ENCODE data around the gene TCTN1. TPM values are rescaled to one million over a fixed set of nuclear protein-coding genes. Genes with fewer than 3 reads are reported as not detected.

TCTN1 gene
- total and polyA plus RNA-seq, 2 of the 13 experiments (the other 11 are each of a cell fraction or from before 2014, with no cell fraction given): 13.6 to 16.0 TPM

DNA sequence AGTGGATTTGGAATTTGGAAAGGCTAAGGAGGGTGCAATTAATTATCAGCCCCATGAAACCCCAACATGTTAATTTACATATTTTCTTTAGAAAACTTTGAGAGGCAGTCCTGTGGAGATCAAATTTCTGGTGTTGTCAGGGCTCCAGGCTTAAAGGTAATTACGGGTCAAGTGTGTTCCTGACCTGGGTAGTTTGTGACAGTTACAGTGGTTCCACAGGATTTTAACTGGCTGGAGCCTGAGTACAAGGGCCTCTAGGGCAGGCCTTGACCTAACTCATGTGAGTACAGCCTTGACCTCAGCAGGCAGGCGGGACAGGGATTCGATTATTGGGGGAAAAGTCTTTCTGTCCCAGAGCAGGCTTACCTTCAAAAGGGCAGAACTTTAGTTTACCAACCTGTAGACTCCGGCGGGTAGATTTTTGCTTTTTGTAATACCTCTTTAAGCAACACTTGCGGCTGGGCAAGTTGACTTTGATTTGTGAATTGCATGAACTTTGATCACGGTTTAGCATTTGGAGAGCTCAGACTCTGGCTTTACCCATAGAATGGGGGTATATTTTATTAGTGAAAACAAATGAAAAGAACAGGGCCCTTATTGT, 22.4 kb upstream of the TCTN1 start (continued):
- TF ChIP-seq SRSF1 (optimal IDR thresholded peaks at IDR 0.05; ENCODE audit: low read depth, low read length) (no peak), ESRRA (CRISPR knock-in tag; IDR thresholded peaks at IDR 0.05; ENCODE audit: low read depth) (peak; percentile 91), NFE2L1 (CRISPR knock-in tag; IDR thresholded peaks at IDR 0.05; ENCODE audit: borderline replicate concordance) (no peak), ZNF737 (CRISPR knock-in tag; IDR thresholded peaks at IDR 0.05; ENCODE audit: borderline replicate concordance) (no peak), ZNF546 (CRISPR knock-in tag; conservative IDR thresholded peaks at IDR 0.05) (no peak), ZNF225 (CRISPR knock-in tag; IDR thresholded peaks at IDR 0.05) (no peak), ZNF605 (CRISPR knock-in tag; IDR thresholded peaks at IDR 0.05) (peak; percentile 44; the same call in 1 of the 2 replicates), STAG1 (CRISPR knock-in tag; IDR thresholded peaks at IDR 0.05) (no peak), NRL (CRISPR knock-in tag; IDR thresholded peaks at IDR 0.05; ENCODE audit: borderline replicate concordance) (no peak), NR1H2 (CRISPR knock-in tag; IDR thresholded peaks at IDR 0.05; ENCODE audit: borderline replicate concordance, low read depth) (peak; percentile 99), ZNF121 (CRISPR knock-in tag; IDR thresholded peaks at IDR 0.05) (no peak), SMARCC2 (IDR thresholded peaks at IDR 0.05) (no peak), MLLT10 (CRISPR knock-in tag; IDR thresholded peaks at IDR 0.05) (no peak), ZFP90 (CRISPR knock-in tag; IDR thresholded peaks at IDR 0.05; ENCODE audit: borderline replicate concordance) (no peak), ZNF598 (CRISPR knock-in tag; IDR thresholded peaks at IDR 0.05; ENCODE audit: borderline replicate concordance) (no peak), ATAD3A (CRISPR knock-in tag; IDR thresholded peaks at IDR 0.05) (no peak), LCORL (IDR thresholded peaks at IDR 0.05) (no peak), LCORL (CRISPR knock-in tag; IDR thresholded peaks at IDR 0.05) (peak; percentile 91; the same call in 1 of the 2 replicates), ZFP1 (CRISPR knock-in tag; IDR thresholded peaks at IDR 0.05) (no peak), SRY (CRISPR knock-in tag; IDR thresholded peaks at IDR 0.05) (no peak)
- TF ChIP-seq, protein P1, sequence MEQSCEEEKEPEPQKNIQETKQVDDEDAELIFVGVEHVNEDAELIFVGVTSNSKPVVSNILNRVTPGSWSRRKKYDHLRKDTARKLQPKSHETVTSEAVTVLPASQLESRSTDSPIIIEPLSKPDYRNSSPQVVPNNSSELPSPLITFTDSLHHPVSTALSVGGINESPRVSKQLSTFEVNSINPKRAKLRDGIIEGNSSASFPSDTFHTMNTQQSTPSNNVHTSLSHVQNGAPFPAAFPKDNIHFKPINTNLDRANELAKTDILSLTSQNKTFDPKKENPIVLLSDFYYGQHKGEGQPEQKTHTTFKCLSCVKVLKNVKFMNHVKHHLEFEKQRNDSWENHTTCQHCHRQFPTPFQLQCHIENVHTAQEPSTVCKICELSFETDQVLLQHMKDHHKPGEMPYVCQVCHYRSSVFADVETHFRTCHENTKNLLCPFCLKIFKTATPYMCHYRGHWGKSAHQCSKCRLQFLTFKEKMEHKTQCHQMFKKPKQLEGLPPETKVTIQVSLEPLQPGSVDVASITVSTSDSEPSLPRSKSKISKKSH (CRISPR knock-in tag; IDR thresholded peaks at IDR 0.05; ENCODE audit: borderline replicate concordance): no peak
- TF ChIP-seq, protein P2, sequence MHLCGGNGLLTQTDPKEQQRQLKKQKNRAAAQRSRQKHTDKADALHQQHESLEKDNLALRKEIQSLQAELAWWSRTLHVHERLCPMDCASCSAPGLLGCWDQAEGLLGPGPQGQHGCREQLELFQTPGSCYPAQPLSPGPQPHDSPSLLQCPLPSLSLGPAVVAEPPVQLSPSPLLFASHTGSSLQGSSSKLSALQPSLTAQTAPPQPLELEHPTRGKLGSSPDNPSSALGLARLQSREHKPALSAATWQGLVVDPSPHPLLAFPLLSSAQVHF (CRISPR knock-in tag; IDR thresholded peaks at IDR 0.05): no peak
- TF ChIP-seq, protein P3, sequence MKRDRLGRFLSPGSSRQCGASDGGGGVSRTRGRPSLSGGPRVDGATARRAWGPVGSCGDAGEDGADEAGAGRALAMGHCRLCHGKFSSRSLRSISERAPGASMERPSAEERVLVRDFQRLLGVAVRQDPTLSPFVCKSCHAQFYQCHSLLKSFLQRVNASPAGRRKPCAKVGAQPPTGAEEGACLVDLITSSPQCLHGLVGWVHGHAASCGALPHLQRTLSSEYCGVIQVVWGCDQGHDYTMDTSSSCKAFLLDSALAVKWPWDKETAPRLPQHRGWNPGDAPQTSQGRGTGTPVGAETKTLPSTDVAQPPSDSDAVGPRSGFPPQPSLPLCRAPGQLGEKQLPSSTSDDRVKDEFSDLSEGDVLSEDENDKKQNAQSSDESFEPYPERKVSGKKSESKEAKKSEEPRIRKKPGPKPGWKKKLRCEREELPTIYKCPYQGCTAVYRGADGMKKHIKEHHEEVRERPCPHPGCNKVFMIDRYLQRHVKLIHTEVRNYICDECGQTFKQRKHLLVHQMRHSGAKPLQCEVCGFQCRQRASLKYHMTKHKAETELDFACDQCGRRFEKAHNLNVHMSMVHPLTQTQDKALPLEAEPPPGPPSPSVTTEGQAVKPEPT (CRISPR knock-in tag; IDR thresholded peaks at IDR 0.05; ENCODE audit: low read depth): no peak
- TF ChIP-seq, protein P4, sequence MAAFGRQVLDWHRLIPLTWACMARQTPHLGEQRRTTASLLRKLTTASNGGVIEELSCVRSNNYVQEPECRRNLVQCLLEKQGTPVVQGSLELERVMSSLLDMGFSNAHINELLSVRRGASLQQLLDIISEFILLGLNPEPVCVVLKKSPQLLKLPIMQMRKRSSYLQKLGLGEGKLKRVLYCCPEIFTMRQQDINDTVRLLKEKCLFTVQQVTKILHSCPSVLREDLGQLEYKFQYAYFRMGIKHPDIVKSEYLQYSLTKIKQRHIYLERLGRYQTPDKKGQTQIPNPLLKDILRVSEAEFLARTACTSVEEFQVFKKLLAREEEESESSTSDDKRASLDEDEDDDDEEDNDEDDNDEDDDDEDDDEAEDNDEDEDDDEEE (CRISPR knock-in tag; IDR thresholded peaks at IDR 0.05): no peak
- TF ChIP-seq, protein P5, sequence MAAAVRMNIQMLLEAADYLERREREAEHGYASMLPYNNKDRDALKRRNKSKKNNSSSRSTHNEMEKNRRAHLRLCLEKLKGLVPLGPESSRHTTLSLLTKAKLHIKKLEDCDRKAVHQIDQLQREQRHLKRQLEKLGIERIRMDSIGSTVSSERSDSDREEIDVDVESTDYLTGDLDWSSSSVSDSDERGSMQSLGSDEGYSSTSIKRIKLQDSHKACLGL (CRISPR knock-in tag; IDR thresholded peaks at IDR 0.05): no peak
